ENCODE results near the gene PCCA.
"Not testable (repeated sequence)": the region's sequence is repeated elsewhere in the genome, so short reads cannot be mapped to it uniquely, and the experiment has no call there.

The PCCA gene

GRCh38 chr13:100141461-100141961 lies 52.6 kb downstream of the PCCA start:
- DNase-seq (ENCODE audit: low read depth) = not testable (repeated sequence)

- no peak for DNase-seq (ENCODE audit: low read depth)
These were observed 57.6 kb downstream of the PCCA start for GRCh38 chr13:100146534-100146933.

GRCh38 chr13:100147825-100148224 lies 58.9 kb downstream of the PCCA start:
- no peak for DNase-seq (ENCODE audit: low read depth)

- DNase-seq (ENCODE audit: low read depth) = no peak
These were observed 59.5 kb downstream of the PCCA start for GRCh38 chr13:100148422-100148821.

GRCh38 chr13:100149389-100149788 lies 60.5 kb downstream of the PCCA start:
- DNase-seq (ENCODE audit: low read depth) = no peak

GRCh38 chr13:100150711-100151110 lies 61.8 kb downstream of the PCCA start:
- DNase-seq (ENCODE audit: low read depth) = not testable (repeated sequence)

GRCh38 chr13:100154842-100155416 lies 66.0 kb downstream of the PCCA start:
- no peak for DNase-seq (ENCODE audit: low read depth)

- DNase-seq (ENCODE audit: low read depth) = no peak
These were observed 67.9 kb downstream of the PCCA start for GRCh38 chr13:100156788-100157187.

GRCh38 chr13:100158569-100158968 lies 69.7 kb downstream of the PCCA start:
- DNase-seq (ENCODE audit: low read depth) = no peak

- DNase-seq (ENCODE audit: low read depth) = no peak
These were observed 70.7 kb downstream of the PCCA start for GRCh38 chr13:100159584-100159983.

- no peak for DNase-seq (ENCODE audit: low read depth)
These were observed 71.6 kb downstream of the PCCA start for GRCh38 chr13:100160450-100160849.

GRCh38 chr13:100163375-100163774 lies 74.5 kb downstream of the PCCA start:
- no peak for DNase-seq (ENCODE audit: low read depth)

- DNase-seq (ENCODE audit: low read depth) = no peak
These were observed 84.3 kb downstream of the PCCA start for GRCh38 chr13:100173203-100173602.

GRCh38 chr13:100174455-100174854 lies 85.6 kb downstream of the PCCA start:
- DNase-seq (ENCODE audit: low read depth) = not testable (repeated sequence)

GRCh38 chr13:100175078-100175802 lies 86.3 kb downstream of the PCCA start:
- no peak for DNase-seq (ENCODE audit: low read depth)

- no peak for DNase-seq (ENCODE audit: low read depth)
These were observed 86.9 kb downstream of the PCCA start for GRCh38 chr13:100175803-100176182.

- no peak for DNase-seq (ENCODE audit: low read depth)
These were observed 88.0 kb downstream of the PCCA start for GRCh38 chr13:100176801-100177400.

- no peak for DNase-seq (ENCODE audit: low read depth)
These were observed 89.4 kb downstream of the PCCA start for GRCh38 chr13:100178309-100178708.

- DNase-seq (ENCODE audit: low read depth) = no peak
These were observed 90.4 kb downstream of the PCCA start for GRCh38 chr13:100179276-100179675.

- no peak for DNase-seq (ENCODE audit: low read depth)
These were observed 94.1 kb downstream of the PCCA start for GRCh38 chr13:100182900-100183490.

- no peak for DNase-seq (ENCODE audit: low read depth)
These were observed 95.2 kb downstream of the PCCA start for GRCh38 chr13:100184095-100184494.

GRCh38 chr13:100195568-100195967 lies 106.7 kb downstream of the PCCA start:
- no peak for DNase-seq (ENCODE audit: low read depth)

GRCh38 chr13:100196375-100196774 lies 107.5 kb downstream of the PCCA start:
- DNase-seq (ENCODE audit: low read depth) = no peak

Measured in stimulated activated CD4-positive, alpha-beta T cell treated with anti-CD3 and anti-CD28 coated beads, Interleukin-2, amount 100 ng/mL, for 4 hours (primary cell).